ENCODE measurements around the gene FBXO21.

- no peak for TF ChIP-seq CTCF (optimal IDR thresholded peaks at IDR 0.05 in 1 of 3, IDR thresholded peaks at IDR 0.05 in 1 of 3, conservative IDR thresholded peaks at IDR 0.05 in 1 of 3; ENCODE audit: extremely low read depth in 1 of 3, insufficient read depth in 2 of 3, low read length in 3 of 3)
- no peak for TF ChIP-seq EZH2 (IDR thresholded peaks at IDR 0.05; ENCODE audit: low read length)
Measured at GRCh38 chr12:117130801-117131200, 59.5 kb downstream of the FBXO21 start.
